ENCODE results near the gene LMTK2. TPM values are rescaled to one million over a fixed set of nuclear protein-coding genes. Genes with fewer than 3 reads are reported as not detected.
"Not testable (repeated sequence)": the region's sequence is repeated elsewhere in the genome, so short reads cannot be mapped to it uniquely, and the experiment has no call there.

The LMTK2 gene
- total and polyA plus RNA-seq, 2 experiments from 2014 or later: 6.1 to 30.8 TPM

- TF ChIP-seq ZNF462 (CRISPR knock-in tag; IDR thresholded peaks at IDR 0.05): no peak
These were observed 111.2 kb downstream of the LMTK2 start (continued) for GRCh38 chr7:98217623-98218582.

GRCh38 chr7:98219382-98219781 is 112.7 kb downstream of the LMTK2 start:
- not testable (repeated sequence) for ATAC-seq; DNase-seq (ENCODE audit: low spot score); H4K20me1 ChIP-seq (replicated peaks; ENCODE audit: insufficient read depth); H3K9me2 ChIP-seq (ENCODE audit: insufficient read depth); H3K4me2 ChIP-seq; H3K27me3 Mint-ChIP-seq (ENCODE audit: insufficient read depth, low read depth, poor library complexity); H3K36me3 ChIP-seq (ENCODE audit: insufficient read depth); H3K27ac ChIP-seq (ENCODE audit: low read depth); H3K4me3 ChIP-seq; H3K4me3 Mint-ChIP-seq; H3K4me1 ChIP-seq (ENCODE audit: insufficient read depth); H3K27ac Mint-ChIP-seq; H3K4me1 Mint-ChIP-seq; H3K9me3 Mint-ChIP-seq; H2AFZ ChIP-seq; H3K27me3 ChIP-seq (ENCODE audit: insufficient read depth); H3K79me2 ChIP-seq (replicated peaks; ENCODE audit: insufficient read depth); H3K36me3 Mint-ChIP-seq (ENCODE audit: low read depth); H3F3A ChIP-seq (replicated peaks; ENCODE audit: low read depth)
